WI38 (cell line): ENCODE measurements around the gene CSRNP3.

ENCODE experiments used
- H3K4me3 ChIP-seq: 2 replicates; pipeline ENCODE4 v1.5.1; 2011; ENCODE audit warnings: low read depth, mild to moderate bottlenecking, control low read depth, low read length
- TF ChIP-seq, protein P1 (sequence below): IDR thresholded peaks from 2 replicates; pipeline ENCODE4 v1.5.1; 2012; ENCODE audit warnings: low read depth, mild to moderate bottlenecking, control low read depth, low read length

CSRNP3 gene

DNA sequence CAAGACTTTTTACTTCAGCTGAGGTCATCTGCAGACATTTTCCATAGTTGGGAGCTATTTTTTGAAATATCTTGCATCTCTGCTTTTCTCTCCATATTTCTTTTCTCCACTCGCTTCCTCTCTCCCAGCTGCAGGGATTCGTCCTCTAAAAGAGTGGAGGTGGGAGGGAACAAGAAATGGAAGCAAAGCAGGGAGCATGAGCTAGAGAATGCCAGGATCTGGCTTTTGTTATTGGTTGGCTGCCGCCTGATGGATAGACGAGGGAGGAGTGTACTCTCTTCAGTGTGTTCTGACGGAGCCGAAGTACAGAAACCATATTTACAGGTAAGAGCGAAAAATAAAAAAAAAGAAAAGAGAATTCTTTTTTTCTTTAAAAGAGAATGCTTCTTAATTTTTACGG is at the start of gene CSRNP3:
Gene CSRNP3, plus strand, starts transcription at position 282 of the 400 bp plus-strand sequence. CDS start 125,368 bp downstream, outside the sequence.
- no peak within 1 kb of the TSS for H3K4me3 ChIP-seq
- TF ChIP-seq, protein P1, sequence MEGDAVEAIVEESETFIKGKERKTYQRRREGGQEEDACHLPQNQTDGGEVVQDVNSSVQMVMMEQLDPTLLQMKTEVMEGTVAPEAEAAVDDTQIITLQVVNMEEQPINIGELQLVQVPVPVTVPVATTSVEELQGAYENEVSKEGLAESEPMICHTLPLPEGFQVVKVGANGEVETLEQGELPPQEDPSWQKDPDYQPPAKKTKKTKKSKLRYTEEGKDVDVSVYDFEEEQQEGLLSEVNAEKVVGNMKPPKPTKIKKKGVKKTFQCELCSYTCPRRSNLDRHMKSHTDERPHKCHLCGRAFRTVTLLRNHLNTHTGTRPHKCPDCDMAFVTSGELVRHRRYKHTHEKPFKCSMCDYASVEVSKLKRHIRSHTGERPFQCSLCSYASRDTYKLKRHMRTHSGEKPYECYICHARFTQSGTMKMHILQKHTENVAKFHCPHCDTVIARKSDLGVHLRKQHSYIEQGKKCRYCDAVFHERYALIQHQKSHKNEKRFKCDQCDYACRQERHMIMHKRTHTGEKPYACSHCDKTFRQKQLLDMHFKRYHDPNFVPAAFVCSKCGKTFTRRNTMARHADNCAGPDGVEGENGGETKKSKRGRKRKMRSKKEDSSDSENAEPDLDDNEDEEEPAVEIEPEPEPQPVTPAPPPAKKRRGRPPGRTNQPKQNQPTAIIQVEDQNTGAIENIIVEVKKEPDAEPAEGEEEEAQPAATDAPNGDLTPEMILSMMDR: no peak

DNA sequence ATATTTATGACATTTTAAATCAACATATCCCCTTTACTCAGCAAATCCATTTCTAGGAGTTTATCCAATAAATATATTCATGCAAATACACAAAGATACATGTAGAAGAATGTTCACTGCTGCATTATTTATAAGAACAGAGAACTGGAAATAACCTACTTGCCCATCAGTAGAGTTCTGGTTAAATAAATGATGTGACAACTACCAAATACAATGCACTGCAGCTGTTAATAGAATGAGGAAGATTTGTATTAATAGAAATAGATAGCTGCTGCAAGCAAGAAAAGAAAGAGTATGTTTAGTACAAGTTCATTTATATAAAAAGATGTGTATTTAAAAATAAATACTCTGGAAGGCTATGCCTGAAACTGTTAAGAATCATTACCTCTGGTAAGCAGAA is 49.3 kb upstream of the CSRNP3 start:
- H3K4me3 ChIP-seq: no peak overlapping the region
- TF ChIP-seq, protein P1: no peak

DNA sequence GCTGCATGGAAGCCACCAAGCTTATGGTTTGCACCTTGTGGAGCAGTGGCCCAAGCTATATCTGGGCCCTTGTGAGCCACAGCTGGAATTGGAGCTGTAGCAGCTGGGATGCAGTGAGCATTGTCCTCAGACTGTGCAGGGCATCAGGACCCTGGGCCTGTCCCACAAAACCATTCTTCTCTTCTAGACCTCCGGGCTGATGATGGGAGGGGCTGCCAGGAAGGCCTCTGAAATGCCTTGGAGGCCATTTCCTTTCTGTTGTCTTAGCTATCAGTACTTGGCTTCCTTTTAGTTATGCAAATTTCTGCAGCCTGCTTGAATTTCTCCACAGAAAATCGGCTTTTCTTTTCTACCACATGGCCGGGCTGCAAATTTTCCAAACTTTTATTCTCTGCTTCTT is 46.4 kb upstream of the CSRNP3 start:
- TF ChIP-seq, protein P1: no peak
- no peak overlapping the region for H3K4me3 ChIP-seq

GRCh38 chr2:165425556-165425955 is 43.9 kb upstream of the CSRNP3 start:
- no peak overlapping the region for H3K4me3 ChIP-seq
- TF ChIP-seq, protein P1: no peak

- no peak overlapping the region for H3K4me3 ChIP-seq
- TF ChIP-seq, protein P1: no peak
Observed at GRCh38 chr2:165427686-165428085, 41.8 kb upstream of the CSRNP3 start.

GRCh38 chr2:165428926-165429325 is 40.6 kb upstream of the CSRNP3 start:
- TF ChIP-seq, protein P1: no peak

DNA sequence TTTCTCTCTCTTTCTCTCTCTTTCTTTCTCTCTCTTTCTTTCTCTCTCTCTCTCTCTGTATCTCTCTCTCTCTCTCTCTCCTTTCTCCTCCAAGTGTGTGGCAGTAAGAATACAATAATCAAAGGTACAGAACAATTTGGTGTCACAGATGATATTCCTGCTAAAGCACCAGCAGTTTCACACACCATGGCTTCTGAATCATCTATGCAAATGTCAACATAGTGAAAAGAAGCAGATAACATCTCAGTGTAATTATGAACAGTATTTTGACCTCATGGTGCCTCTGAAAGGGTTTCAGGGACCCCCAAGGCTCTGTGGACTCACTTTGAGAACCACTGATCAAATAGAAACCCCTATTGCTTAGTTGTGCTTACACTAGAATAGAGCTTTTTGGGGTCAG is 38.5 kb upstream of the CSRNP3 start:
- TF ChIP-seq, protein P1: no peak
- H3K4me3 ChIP-seq: no peak overlapping the region

More at GRCh38 chr2:165428926-165429325, 40.6 kb upstream of the CSRNP3 start:
- no peak overlapping the region for H3K4me3 ChIP-seq
